Progenitor cell of endocrine pancreas (in vitro differentiated cells): ENCODE results near the gene STK10. TPM values are rescaled to one million over a fixed set of nuclear protein-coding genes. Genes with fewer than 3 reads are reported as not detected.
"Not testable (repeated sequence)": the region's sequence is repeated elsewhere in the genome, so short reads cannot be mapped to it uniquely, and the experiment has no call there.

Source experiments
- DNase-seq: peaks from one replicate; pipeline ENCODE4 v3.0.0; 2021; ENCODE audit warnings: low spot score; ENCODE audit not compliant: unreplicated experiment
- H3K27ac Mint-ChIP-seq: 2 replicates; pipeline ENCODE4 v1.8.0; 2021; ENCODE audit warnings: mild to moderate bottlenecking, moderate library complexity, mixed read lengths
- H3K27me3 Mint-ChIP-seq: 2 replicates; pipeline ENCODE4 v1.8.0; 2021; ENCODE audit warnings: mixed read lengths
- H3K36me3 Mint-ChIP-seq: 2 replicates; pipeline ENCODE4 v1.8.0; 2022; ENCODE audit warnings: mixed read lengths; ENCODE audit not compliant: insufficient read depth
- H3K4me1 Mint-ChIP-seq: 2 replicates; pipeline ENCODE4 v1.8.0; 2021; ENCODE audit warnings: low read depth, mixed read lengths
- H3K4me3 Mint-ChIP-seq: 2 replicates; pipeline ENCODE4 v1.8.0; 2021; ENCODE audit warnings: low read depth, mild to moderate bottlenecking, moderate library complexity, mixed read lengths
- H3K9me3 Mint-ChIP-seq: 2 replicates; pipeline ENCODE4 v1.8.0; 2021; ENCODE audit warnings: low read depth, mixed read lengths
- CTCF ChIP-seq: fragments of 200-600 bp; sonication (generic); IDR thresholded peaks from one replicate; pipeline ENCODE4 v1.5.0; 2021; ENCODE audit warnings: antibody characterized with exemption, mild to moderate bottlenecking; ENCODE audit not compliant: unreplicated experiment
- total RNA-seq: library from RNA; stranded (reverse); gene quantifications from 2 replicates; pipeline ENCODE4 v1.2.1, GENCODE V29; 2021

The STK10 gene
- total RNA-seq, 1 donor from 2014 or later: 18.1 TPM

- Mint-ChIP-seq H3K27me3 (no peaks in the 10 kb centered on the region), H3K4me1 (peaks cover 7% of the 10 kb centered on the region), H3K27ac (peak overlapping the region; percentile 19), H3K36me3 (peaks cover 28% of the 10 kb centered on the region), H3K9me3 (no peaks in the 10 kb centered on the region), H3K4me3 (no peak overlapping the region)
- no peak for TF ChIP-seq CTCF
- no peak for DNase-seq
Measured at GRCh38 chr5:172211676-172212075, 23.7 kb upstream of the STK10 start.

GRCh38 chr5:172209714-172210113 is 21.7 kb upstream of the STK10 start:
- Mint-ChIP-seq H3K4me1 (peaks cover 4% of the 10 kb centered on the region), H3K36me3 (peaks cover 21% of the 10 kb centered on the region), H3K27me3 (no peaks in the 10 kb centered on the region), H3K9me3 (no peaks in the 10 kb centered on the region), H3K27ac (no peak overlapping the region), H3K4me3 (no peak overlapping the region)
- no peak for DNase-seq
- TF ChIP-seq CTCF: no peak

- no peaks in the 10 kb centered on the region for H3K27me3 Mint-ChIP-seq
- H3K4me1 Mint-ChIP-seq: peaks cover 4% of the 10 kb centered on the region
- no peak overlapping the region for H3K27ac Mint-ChIP-seq
- TF ChIP-seq CTCF: no peak
- no peaks in the 10 kb centered on the region for H3K9me3 Mint-ChIP-seq
- no peak for DNase-seq
- peaks cover 16% of the 10 kb centered on the region for H3K36me3 Mint-ChIP-seq
- H3K4me3 Mint-ChIP-seq: no peak overlapping the region
Measured at GRCh38 chr5:172207511-172207910, 19.5 kb upstream of the STK10 start.

- not testable (repeated sequence) for H3K27ac Mint-ChIP-seq, H3K27me3 Mint-ChIP-seq, DNase-seq, H3K9me3 Mint-ChIP-seq, H3K4me1 Mint-ChIP-seq, H3K4me3 Mint-ChIP-seq
- H3K36me3 Mint-ChIP-seq: peaks cover 12% of the 10 kb centered on the region
Measured at GRCh38 chr5:172205984-172206383, 18.0 kb upstream of the STK10 start.

GRCh38 chr5:172200476-172200875 is 12.5 kb upstream of the STK10 start:
- no peaks in the 10 kb centered on the region for H3K27me3 Mint-ChIP-seq
- H3K4me1 Mint-ChIP-seq: no peaks in the 10 kb centered on the region
- DNase-seq: no peak
- H3K9me3 Mint-ChIP-seq: no peaks in the 10 kb centered on the region
- no peak for TF ChIP-seq CTCF
- no peak overlapping the region for H3K4me3 Mint-ChIP-seq
- H3K27ac Mint-ChIP-seq: peak overlapping the region; percentile 7
- H3K36me3 Mint-ChIP-seq: no peaks in the 10 kb centered on the region

GRCh38 chr5:172199446-172199845 is 11.4 kb upstream of the STK10 start:
- no peaks in the 10 kb centered on the region for H3K36me3 Mint-ChIP-seq
- H3K27me3 Mint-ChIP-seq: no peaks in the 10 kb centered on the region
- H3K9me3 Mint-ChIP-seq: no peaks in the 10 kb centered on the region
- DNase-seq: no peak
- H3K27ac Mint-ChIP-seq: no peak overlapping the region
- H3K4me3 Mint-ChIP-seq: no peak overlapping the region
- H3K4me1 Mint-ChIP-seq: no peaks in the 10 kb centered on the region
- no peak for TF ChIP-seq CTCF

- DNase-seq, H3K9me3 Mint-ChIP-seq, H3K27ac Mint-ChIP-seq, H3K36me3 Mint-ChIP-seq, H3K27me3 Mint-ChIP-seq, H3K4me3 Mint-ChIP-seq, H3K4me1 Mint-ChIP-seq: not testable (repeated sequence)
Measured at GRCh38 chr5:172197775-172198174, 9.8 kb upstream of the STK10 start.
